KG1 (cell line): Measurements from ENCODE around the gene CCN5.

Experiments
- DNase-seq: peaks from one replicate; lab custom pipeline; 2025; lab: John Stamatoyannopoulos, UW

CCN5 gene

GRCh38 chr20:44737116-44737515 is 21.9 kb downstream of the CCN5 start:
- DNase-seq, result no peak

DNA sequence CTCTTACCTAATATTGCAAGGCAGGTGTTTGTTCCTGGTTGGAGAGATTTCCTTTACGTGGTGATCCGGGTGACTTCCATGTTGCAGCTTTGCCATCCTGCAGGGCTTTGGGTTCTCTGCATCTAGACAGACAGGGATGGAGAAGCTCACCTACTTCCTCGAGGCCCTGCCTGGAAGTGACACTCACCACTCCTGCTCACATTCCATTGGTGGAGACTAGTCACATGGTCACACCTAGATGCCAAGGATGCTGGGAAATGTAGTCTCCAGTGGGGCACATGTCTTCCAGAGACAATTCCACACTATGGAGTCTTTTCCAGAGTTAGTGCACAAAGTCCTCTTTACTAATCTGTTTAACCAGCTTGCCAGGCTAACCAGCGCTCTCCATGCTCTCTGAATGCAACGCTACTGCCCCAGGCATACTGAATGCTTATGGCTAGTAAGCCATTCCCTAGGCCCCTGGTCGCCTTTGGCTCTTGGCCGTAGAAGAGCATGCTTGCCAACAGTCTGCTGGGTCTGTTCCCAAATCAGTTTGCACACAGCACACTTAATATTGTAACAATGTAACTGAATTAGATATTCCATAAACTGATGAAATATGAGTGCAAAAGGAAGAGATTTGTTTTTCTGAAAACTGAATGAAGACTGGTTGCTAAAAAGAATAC is 23.8 kb downstream of the CCN5 start:
- DNase-seq, result no peak

DNA sequence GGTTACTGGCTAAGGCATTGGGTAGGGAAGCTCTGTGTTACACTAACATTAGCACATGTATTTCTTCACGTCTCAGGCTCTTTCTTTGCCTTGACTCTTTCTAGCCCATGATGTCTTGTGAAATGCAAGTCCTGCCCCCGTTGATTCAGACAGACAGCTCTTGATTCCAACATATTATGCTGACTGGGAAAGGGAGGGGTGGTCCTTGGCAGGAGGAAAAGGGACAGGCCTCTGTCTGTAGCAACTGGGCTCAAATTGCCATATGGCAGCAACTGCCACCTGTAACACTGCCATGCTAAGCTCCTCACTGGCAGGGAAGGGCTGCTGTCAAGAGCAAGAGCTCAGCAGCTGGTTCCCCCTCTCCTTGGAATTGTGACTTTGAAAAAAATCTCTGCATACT is 24.8 kb downstream of the CCN5 start:
- no peak for DNase-seq

DNA sequence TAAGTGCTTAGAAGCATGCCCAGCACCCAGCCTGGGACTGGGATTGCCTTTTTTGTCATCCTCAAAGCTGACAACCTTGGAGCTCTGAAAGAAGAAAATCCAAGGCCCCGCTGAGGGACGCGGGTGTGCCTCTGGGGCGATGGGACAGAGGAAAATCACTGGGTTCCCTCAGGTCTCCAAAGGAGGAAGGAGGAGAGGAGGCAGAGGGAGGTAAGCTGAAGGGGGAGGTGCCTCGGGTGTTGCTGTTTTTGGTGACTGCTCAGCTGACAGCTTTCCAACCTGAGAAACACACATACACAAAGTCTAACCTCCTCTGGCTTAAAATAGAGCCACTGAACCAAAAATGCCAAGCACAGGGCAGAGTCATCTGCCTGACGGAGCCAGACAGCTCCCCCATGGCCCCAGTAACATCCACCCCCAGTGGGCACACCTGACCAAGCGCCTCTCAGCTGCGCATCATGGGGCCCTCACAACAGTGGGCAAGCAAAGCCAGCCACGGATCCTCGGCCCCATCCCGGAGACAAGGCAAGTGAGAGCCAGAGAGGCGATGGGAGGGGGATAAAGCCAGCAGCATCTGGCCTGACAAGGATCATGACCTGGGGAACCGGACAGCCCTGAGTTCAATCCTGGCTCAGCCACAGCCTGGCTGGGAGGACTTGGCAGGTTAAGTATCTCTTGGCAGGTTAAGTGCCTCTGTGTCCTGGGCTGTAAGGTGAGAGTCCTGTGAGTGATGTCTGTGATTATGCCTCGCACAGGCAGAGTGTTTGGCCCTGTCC is 27.3 kb downstream of the CCN5 start:
- no peak for DNase-seq

DNA sequence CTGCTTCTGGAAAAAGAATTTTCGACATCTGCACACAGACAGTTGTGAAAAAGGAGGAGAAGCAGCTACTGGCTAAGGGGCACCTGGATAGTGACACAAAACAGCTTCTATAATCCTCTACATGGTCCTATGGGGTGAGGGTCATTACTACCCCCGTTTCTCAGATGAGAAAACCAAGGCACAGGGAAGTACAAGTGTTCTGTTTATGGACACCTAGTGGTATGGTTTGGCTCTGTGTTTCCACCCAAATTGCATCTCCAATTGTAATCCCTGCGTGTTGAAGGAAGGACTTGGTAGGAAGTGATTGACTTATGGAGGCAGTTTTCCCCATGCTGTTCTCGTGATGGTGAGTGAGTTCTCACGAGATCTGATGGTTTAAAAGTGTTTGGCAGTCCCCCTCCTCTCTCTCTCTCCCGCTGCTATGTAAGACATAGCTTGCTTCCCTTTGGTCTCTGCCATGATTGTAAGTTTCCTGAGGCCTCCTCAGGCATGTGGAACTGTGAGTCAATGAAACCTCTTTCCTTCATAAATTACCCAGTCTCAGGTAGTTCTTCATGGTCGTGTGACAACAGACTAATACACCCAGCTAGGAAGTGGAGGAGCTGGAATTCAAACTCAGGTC is 28.0 kb downstream of the CCN5 start:
- no peak for DNase-seq

DNA sequence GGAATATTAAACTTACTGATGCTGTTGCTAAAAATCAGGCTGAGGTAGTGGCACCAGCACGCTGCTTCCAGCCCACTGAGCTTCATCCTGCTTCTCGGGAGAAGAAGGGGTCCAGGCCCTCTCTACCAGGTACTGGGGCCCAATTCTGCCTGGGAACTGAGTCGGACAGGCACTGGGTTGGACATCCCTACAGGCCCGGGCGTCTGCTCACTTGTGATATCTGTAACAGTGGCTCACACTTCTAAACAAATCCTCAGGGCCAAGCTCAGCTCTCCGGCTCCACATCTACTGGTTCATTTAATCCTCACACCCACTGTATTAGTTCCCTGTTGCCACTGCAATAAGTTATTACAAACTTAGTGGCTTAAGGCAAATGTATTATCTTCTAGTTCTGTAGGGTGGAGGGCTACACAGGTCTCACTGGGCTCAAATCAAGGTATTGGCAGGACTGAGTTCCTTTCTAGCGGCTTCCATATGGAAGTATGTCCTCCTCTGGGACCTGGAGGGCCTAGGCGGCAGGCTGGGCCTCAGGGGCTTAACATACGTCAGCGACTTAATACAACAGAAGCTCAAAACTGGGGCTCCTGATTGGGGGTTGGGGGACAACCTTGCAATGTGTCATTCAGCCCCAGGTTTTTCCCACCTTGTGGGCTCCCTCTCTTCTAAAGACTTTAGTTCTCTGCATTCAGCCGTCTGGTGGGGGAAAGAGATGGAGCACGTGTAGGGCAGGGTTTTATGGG is 28.9 kb downstream of the CCN5 start:
- DNase-seq, result no peak

GRCh38 chr20:44745122-44745597 is 30.0 kb downstream of the CCN5 start:
- no peak for DNase-seq

GRCh38 chr20:44745598-44746366 is 30.6 kb downstream of the CCN5 start, which contains the start of gene KCNK15:
Gene KCNK15 (plus strand): TSS chr20:44745865. CDS start chr20:44745911, 46 bp downstream.
- no peak for DNase-seq

- DNase-seq, result no peak
Observed at GRCh38 chr20:44746367-44747165, 31.4 kb downstream of the CCN5 start.

DNA sequence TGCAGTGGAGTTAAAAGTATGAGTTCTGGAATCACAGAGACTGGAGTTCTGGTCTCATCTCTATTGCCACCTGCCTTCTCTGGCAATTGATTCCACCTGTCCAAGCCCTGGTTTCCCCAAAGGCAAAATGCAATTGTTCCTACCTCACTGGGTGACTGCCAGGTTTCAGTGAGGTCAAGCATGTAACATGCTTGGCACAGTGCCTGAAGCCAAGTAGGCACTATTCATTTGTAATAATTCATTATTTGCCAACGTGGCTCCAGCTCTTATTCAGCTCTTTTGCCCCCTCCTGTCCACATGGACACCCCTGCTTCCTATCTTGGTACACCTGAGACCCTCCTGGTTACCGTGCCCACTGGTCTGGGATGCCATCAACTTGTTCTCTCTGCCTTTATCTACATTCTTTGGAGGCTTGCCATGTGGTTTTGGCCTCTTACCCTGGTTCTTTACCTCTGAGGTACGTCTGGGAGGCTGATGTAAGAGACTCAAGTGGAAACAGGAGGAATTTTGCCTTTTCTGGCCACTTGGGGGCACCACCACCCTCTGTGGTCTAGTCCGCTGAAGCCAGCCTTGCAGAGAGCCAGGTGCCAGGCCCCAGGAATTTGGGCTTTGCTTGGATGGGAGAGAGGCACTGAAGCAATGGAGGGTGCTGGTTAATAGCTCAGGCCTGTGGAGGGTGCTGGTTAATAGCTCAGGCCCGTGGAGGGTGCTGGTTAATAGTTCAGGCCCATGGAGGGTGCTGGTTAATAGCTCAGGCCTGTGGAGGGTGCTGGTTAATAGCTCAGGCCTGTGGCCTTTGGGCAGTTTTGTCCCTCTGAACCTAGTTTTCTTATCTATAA is 32.2 kb downstream of the CCN5 start:
- DNase-seq, result peak; percentile 24

DNA sequence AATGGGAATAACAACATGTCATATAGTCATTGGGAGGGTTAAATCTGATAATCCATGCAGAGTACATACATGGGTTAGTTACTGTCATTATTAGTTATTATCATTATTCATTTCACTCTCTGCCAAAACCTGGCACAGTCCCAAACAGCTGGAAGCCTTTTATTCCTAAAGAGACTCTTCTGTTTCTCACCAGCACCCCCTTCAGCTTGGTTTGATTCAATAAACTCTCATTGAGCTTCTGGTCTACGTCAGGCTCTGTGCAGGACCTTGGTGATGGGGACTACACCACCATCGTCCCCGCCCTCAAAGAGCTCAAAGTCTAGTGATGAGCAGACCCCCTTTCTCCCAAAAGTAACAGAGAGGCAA is 32.8 kb downstream of the CCN5 start:
- no peak for DNase-seq

DNA sequence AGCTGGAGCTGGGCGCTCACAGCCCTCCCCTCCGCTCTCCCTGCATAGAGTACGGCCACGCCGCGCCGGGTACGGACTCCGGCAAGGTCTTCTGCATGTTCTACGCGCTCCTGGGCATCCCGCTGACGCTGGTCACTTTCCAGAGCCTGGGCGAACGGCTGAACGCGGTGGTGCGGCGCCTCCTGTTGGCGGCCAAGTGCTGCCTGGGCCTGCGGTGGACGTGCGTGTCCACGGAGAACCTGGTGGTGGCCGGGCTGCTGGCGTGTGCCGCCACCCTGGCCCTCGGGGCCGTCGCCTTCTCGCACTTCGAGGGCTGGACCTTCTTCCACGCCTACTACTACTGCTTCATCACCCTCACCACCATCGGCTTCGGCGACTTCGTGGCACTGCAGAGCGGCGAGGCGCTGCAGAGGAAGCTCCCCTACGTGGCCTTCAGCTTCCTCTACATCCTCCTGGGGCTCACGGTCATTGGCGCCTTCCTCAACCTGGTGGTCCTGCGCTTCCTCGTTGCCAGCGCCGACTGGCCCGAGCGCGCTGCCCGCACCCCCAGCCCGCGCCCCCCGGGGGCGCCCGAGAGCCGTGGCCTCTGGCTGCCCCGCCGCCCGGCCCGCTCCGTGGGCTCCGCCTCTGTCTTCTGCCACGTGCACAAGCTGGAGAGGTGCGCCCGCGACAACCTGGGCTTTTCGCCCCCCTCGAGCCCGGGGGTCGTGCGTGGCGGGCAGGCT is 35.1 kb downstream of the CCN5 start:
- DNase-seq, result no peak

GRCh38 chr20:44752099-44752931 is 37.1 kb downstream of the CCN5 start:
- DNase-seq, result no peak

DNA sequence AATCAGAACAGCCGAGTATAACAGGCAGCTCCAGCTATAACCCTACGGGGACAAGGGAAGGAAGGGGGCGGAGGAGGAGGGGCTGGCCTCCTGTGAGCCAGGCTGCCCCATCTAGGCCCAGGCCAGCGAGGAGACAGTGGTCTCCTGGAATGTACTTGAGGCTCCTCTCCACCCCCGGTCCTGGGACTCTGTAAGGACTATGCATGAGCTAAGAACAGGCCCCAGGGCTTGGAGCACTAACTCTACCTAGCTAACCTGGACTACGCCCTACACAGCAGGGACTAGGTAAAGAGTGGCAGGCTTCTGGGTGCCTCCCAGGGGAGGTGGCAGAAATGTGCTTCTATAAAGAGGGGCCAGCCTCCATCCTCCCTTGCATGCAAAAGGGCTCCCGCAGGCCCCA is 39.4 kb downstream of the CCN5 start:
- no peak for DNase-seq

GRCh38 chr20:44756011-44756688 is 41.0 kb downstream of the CCN5 start:
- DNase-seq, result no peak

DNA sequence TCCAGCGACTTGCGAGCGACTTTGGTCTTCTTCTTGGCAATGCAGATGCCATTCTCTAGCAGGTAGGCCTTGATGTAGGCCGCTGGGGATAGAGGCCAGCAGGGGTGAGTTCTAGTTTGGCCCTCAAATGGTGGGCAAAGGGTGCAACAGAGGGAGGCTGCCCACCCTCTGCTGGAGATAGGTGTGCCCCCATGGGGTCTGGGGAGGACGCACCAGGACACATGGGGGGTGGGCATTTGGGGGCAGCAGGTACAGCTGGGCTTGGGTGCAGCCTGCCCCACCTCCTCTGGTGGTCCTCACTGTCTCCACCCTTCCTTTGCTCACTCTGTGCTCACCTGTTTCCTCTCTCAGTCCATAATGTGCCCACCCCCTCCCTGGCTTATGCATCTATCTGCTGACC is 41.8 kb downstream of the CCN5 start:
- no peak for DNase-seq

DNA sequence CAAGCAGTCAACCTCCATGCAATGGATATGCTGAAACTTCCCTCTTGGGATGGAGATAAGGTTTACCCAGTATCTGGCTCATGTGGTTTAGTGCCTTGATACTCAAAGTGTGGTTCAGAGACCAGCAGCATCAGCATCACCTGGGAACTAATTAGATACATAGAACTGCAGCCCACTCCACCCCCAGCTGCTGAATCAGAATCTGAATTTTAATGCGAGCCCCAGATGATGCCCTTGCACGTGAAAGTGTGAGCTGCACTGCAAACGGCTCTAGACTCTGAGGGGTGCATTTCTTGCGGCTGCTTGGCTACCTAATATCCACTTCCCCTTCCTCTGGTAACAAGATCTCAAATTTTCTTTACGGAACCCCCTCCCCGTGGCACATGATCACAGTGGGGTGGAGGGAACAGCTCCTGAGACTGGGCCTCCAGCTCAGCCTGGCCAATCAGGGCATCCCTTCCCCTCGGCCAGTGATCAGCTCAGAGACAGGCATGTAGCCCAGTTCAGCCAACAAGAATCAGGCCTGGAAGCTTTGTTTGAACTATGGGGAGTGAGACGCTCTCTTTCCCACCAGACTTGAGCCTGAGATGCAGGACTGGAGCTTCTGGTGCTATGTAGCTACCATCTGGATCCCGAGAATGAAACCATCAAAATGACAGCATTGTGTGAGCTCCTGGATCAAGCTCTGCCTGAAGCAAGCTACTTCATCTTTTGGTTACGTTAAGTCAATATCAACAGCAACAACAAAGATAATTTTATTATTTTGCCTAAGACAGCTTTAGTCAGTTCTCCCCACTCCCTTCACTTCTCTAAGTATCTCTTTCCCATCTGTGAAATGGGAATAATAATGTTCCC is 43.3 kb downstream of the CCN5 start:
- DNase-seq, result no peak
